Endothelial cell of umbilical vein (primary cell): Measurements from ENCODE around the gene SERPINA5. TPM values are rescaled to one million over a fixed set of nuclear protein-coding genes. Genes with fewer than 3 reads are reported as not detected.

Experiments used
- BruUV-seq: library from RNA; stranded (reverse); fragments of 400-500 nt; replicated peaks from 2 replicates; lab custom pipeline; 2021; lab: Mats Ljungman, UMichigan
- CTCF ChIA-PET: fragments of 300-600, 350-600 bp; sonication (Branson Sonifier 250); formaldehyde crosslinking; loops from one replicate; lab custom pipeline; 2021; ENCODE audit warnings: antibody characterized with exemption, inconsistent platforms; lab: Charles Lee
- POLR2A ChIA-PET: fragments of 300-600, 350-600 bp; sonication (Branson Sonifier 250); formaldehyde crosslinking; loops from one replicate; lab custom pipeline; 2021; ENCODE audit warnings: antibody characterized with exemption, inconsistent platforms; lab: Charles Lee
- DNase-seq: peaks from one replicate; pipeline ENCODE4 v3.0.0-alpha.2; 2011; ENCODE audit warnings: low read depth, low spot score
- FAIRE-seq: peaks from 2 replicates; lab custom pipeline; 2011; peaks lifted over from hg19 to GRCh38; lab: Jason Lieb, UNC
- H2AFZ ChIP-seq: 2 replicates; pipeline ENCODE4 v1.6.0; 2012; ENCODE audit warnings: low read depth, low read length, control low read depth, inconsistent platforms
- H3K27ac ChIP-seq: 2 replicates; pipeline ENCODE4 v1.5.1; 2011; ENCODE audit warnings: low read depth, mild to moderate bottlenecking, control low read depth, low read length, moderate library complexity; ENCODE audit not compliant: insufficient read depth
- H3K27me3 ChIP-seq, 2 experiments: 2 replicates each; pipeline versions ENCODE4 v1.6.0 to v1.6.1; 2011; ENCODE audit warnings: low read length in 2 of 2, mixed read lengths in 1 of 2; ENCODE audit not compliant: control insufficient read depth in 2 of 2, insufficient read depth in 2 of 2
- H3K36me3 ChIP-seq, 2 experiments: 2 replicates in 1 of 2; 3 replicates in 1 of 2; pipeline ENCODE4 v1.5.1; 2011; ENCODE audit warnings: low read length in 2 of 2, mild to moderate bottlenecking in 1 of 2, moderate library complexity in 1 of 2; ENCODE audit not compliant: control insufficient read depth in 2 of 2, insufficient read depth in 2 of 2; ENCODE audit errors: extremely low read depth in 1 of 2
- H3K4me1 ChIP-seq: 3 replicates; pipeline ENCODE4 v1.5.1; 2011; ENCODE audit warnings: mild to moderate bottlenecking, low read length; ENCODE audit not compliant: control insufficient read depth, insufficient read depth; ENCODE audit errors: extremely low read depth
- H3K4me2 ChIP-seq: 2 replicates; pipeline ENCODE4 v1.6.1; 2011; ENCODE audit warnings: low read length, control low read depth, mixed read lengths; ENCODE audit not compliant: insufficient read depth
- H3K4me3 ChIP-seq, 3 experiments: fragments of 200-600 bp in 1 of 3; sonication (generic), shearing (Covaris generic) in 1 of 3; replicated peaks in 1 of 3; 2 replicates each; pipeline ENCODE4 v1.5.1; 2011 to 2016; ENCODE audit warnings: control low read depth in 3 of 3, low read length in 3 of 3, mild to moderate bottlenecking in 2 of 3, inconsistent platforms in 1 of 3, low read depth in 1 of 3, moderate library complexity in 1 of 3; ENCODE audit not compliant: insufficient read depth in 1 of 3
- H3K79me2 ChIP-seq: 2 replicates; pipeline ENCODE4 v1.6.0; 2012; ENCODE audit warnings: low read length, inconsistent platforms; ENCODE audit not compliant: control insufficient read depth, insufficient read depth
- H3K9ac ChIP-seq: replicated peaks from 2 replicates; pipeline ENCODE3; 2011; ENCODE audit warnings: low read length, control low read depth; ENCODE audit not compliant: insufficient read depth; ENCODE audit errors: extremely low read depth
- H3K9me1 ChIP-seq: replicated peaks from 3 replicates; pipeline ENCODE4 v1.6.0; 2011; ENCODE audit warnings: mild to moderate bottlenecking, low read length; ENCODE audit not compliant: control insufficient read depth, insufficient read depth; ENCODE audit errors: extremely low read depth
- H3K9me3 ChIP-seq: replicated peaks from 2 replicates; pipeline ENCODE4 v1.5.1; 2012; ENCODE audit warnings: low read length, inconsistent platforms; ENCODE audit not compliant: control insufficient read depth, insufficient read depth
- H4K20me1 ChIP-seq: replicated peaks from 2 replicates; pipeline ENCODE3; 2011; ENCODE audit warnings: mild to moderate bottlenecking, low read length; ENCODE audit not compliant: control insufficient read depth, insufficient read depth; ENCODE audit errors: extremely low read depth
- CTCF ChIP-seq, 2 donors: IDR thresholded peaks; 1 replicate in 1 of 2; 2 replicates in 1 of 2; pipeline ENCODE4 v1.5.1; 2011; ENCODE audit warnings: low read length in 2 of 2, mild to moderate bottlenecking in 2 of 2, moderate library complexity in 2 of 2, control low read depth in 1 of 2, inconsistent platforms in 1 of 2, low read depth in 1 of 2; ENCODE audit not compliant: insufficient read depth in 1 of 2; ENCODE audit errors: extremely low read depth in 1 of 2
- EZH2 ChIP-seq: IDR thresholded peaks from 2 replicates; pipeline ENCODE4 v1.6.1; 2012; ENCODE audit warnings: borderline replicate concordance, low read depth, mild to moderate bottlenecking, moderate library complexity, low read length, inconsistent platforms; ENCODE audit not compliant: severe bottlenecking
- FOS ChIP-seq: IDR thresholded peaks from 2 replicates; pipeline ENCODE4 v1.6.1; 2011; ENCODE audit warnings: mild to moderate bottlenecking, low read length, moderate library complexity, borderline replicate concordance; ENCODE audit not compliant: insufficient read depth
- GATA2 ChIP-seq: IDR thresholded peaks from 2 replicates; pipeline ENCODE4 v1.7.0; 2011; ENCODE audit warnings: low read depth, mild to moderate bottlenecking, moderate library complexity, mixed read lengths, low read length; ENCODE audit not compliant: insufficient read length, insufficient read depth
- JUN ChIP-seq: IDR thresholded peaks from 2 replicates; pipeline ENCODE4 v1.6.1; 2011; ENCODE audit warnings: borderline replicate concordance, low read depth; ENCODE audit not compliant: insufficient read length, insufficient read depth
- MAX ChIP-seq: IDR thresholded peaks from 2 replicates; pipeline ENCODE4 v1.6.1; 2011; ENCODE audit not compliant: insufficient read depth, insufficient read length
- MYC ChIP-seq: IDR thresholded peaks from one replicate; pipeline ENCODE4 v1.6.1; 2011; ENCODE audit warnings: mild to moderate bottlenecking, low read depth, low read length
- POLR2A ChIP-seq: IDR thresholded peaks from 2 replicates; pipeline ENCODE4 v1.6.1; 2012; ENCODE audit warnings: low read depth, mild to moderate bottlenecking, control low read depth, low read length
- POLR2AphosphoS5 ChIP-seq: IDR thresholded peaks from 2 replicates; pipeline ENCODE4 v1.6.1; 2012; ENCODE audit warnings: low read depth, mild to moderate bottlenecking, control low read depth, low read length, moderate library complexity; ENCODE audit not compliant: insufficient read depth
- dilution Hi-C: fragments of 300-500 bp; cut with MboI; formaldehyde crosslinking; loops from one replicate; pipeline ENCODE4 v1.15.0; 2019; ENCODE audit warnings: low sequenced_read_pairs; ENCODE audit not compliant: extremely low pct_ligation_motif_present
- intact Hi-C: fragments of 100-400 bp; cut with micrococcal nuclease; formaldehyde crosslinking; loops from one replicate; pipeline ENCODE4 v1.10.0; 2022
- polyA plus RNA-seq, 4 experiments: library from polyadenylated mRNA; depleted of rRNA in 3 of 4; stranded (reverse) in 3 of 4; unstranded in 1 of 4; fragments of >200 nt; gene quantifications; 2 replicates each; pipeline versions ENCODE4 v1.2.1 to v1.2.3, GENCODE V29; 2011 to 2012; ENCODE audit warnings: missing spikeins in 1 of 4
- total RNA-seq: library from RNA; stranded (reverse); gene quantifications from 2 replicates; pipeline ENCODE4 v1.2.3, GENCODE V29; 2021

The SERPINA5 gene
- total and polyA plus RNA-seq, 2 donors (not counting 3 experiments of a cell fraction or from before 2014, with no cell fraction given) = 0.12 TPM; not detected in 1

GRCh38 chr14:94588311-94588710 lies 7.1 kb downstream of the SERPINA5 start:
- CTCF ChIA-PET = no interaction called here
- dilution Hi-C loops (no loop called here), intact Hi-C loops (no loop called here)
- no peak for TF ChIP-seq GATA2
- TF ChIP-seq POLR2A = no peak
- TF ChIP-seq MYC = no peak
- TF ChIP-seq CTCF (IDR thresholded peaks at IDR 0.05; ENCODE audit: extremely low read depth in 1 of 2, insufficient read depth in 1 of 2, low read depth in 1 of 2, low read length in 2 of 2) = no peak
- TF ChIP-seq EZH2 = no peak
- no peak for TF ChIP-seq JUN
- TF ChIP-seq FOS = no peak
- no peak for TF ChIP-seq MAX
- no peak for TF ChIP-seq POLR2AphosphoS5
- Histone ChIP-seq H3K27ac (no peak overlapping the region), H4K20me1 (no peaks in the 10 kb centered on the region), H3K9me3 (no peaks in the 10 kb centered on the region), H3K9me1 (no peaks in the 10 kb centered on the region), H3K9ac (no peak overlapping the region), H3K4me3 (no peak overlapping the region), H2AFZ (no peak overlapping the region), H3K4me2 (no peak overlapping the region), H3K79me2 (no peaks in the 10 kb centered on the region), H3K36me3 (no peaks in the 10 kb centered on the region), H3K4me1 (no peaks in the 10 kb centered on the region), H3K27me3 (no peaks in the 10 kb centered on the region)
- no peak for DNase-seq
- POLR2A ChIA-PET = no interaction called here
- no peak for FAIRE-seq
- BruUV-seq = no TSS peak
